Astrocyte (in vitro differentiated cells and primary cell): ENCODE measurements around the gene LSM7. TPM values are rescaled to one million over a fixed set of nuclear protein-coding genes. Genes with fewer than 3 reads are reported as not detected.

Source experiments
- DNase-seq: peaks from one replicate; pipeline ENCODE4 v3.0.0-alpha.2; 2010; ENCODE audit warnings: low read depth
- FAIRE-seq: peaks from 2 replicates; lab custom pipeline; 2011; peaks lifted over from hg19 to GRCh38; lab: Jason Lieb, UNC
- H2AFZ ChIP-seq: 2 replicates; pipeline ENCODE4 v1.6.0; 2012; ENCODE audit warnings: low read depth, low read length, inconsistent platforms
- H3K27ac ChIP-seq: 2 replicates; pipeline ENCODE4 v1.5.1; 2011; ENCODE audit warnings: low read depth, low read length, inconsistent platforms
- H3K27me3 ChIP-seq: 2 replicates; pipeline ENCODE4 v1.6.0; 2011; ENCODE audit warnings: low read length, inconsistent platforms; ENCODE audit not compliant: insufficient read depth
- H3K36me3 ChIP-seq: 2 replicates; pipeline ENCODE4 v1.5.1; 2011; ENCODE audit warnings: low read length, inconsistent platforms; ENCODE audit not compliant: insufficient read depth
- H3K4me1 ChIP-seq: 2 replicates; pipeline ENCODE4 v1.5.1; 2011; ENCODE audit warnings: low read length, inconsistent platforms; ENCODE audit not compliant: insufficient read depth
- H3K4me2 ChIP-seq: 2 replicates; pipeline ENCODE4 v1.6.0; 2012; ENCODE audit warnings: low read length, inconsistent platforms
- H3K4me3 ChIP-seq: 2 replicates; pipeline ENCODE4 v1.5.1; 2011; ENCODE audit warnings: low read depth, mild to moderate bottlenecking, low read length, inconsistent platforms; ENCODE audit not compliant: insufficient read depth
- H3K79me2 ChIP-seq: 2 replicates; pipeline ENCODE4 v1.6.0; 2012; ENCODE audit warnings: mild to moderate bottlenecking, low read length, inconsistent platforms; ENCODE audit not compliant: insufficient read depth
- H3K9ac ChIP-seq: 2 replicates; pipeline ENCODE4 v1.6.0; 2012; ENCODE audit warnings: mild to moderate bottlenecking, low read length, inconsistent platforms
- H3K9me3 ChIP-seq: 2 replicates; pipeline ENCODE4 v1.5.1; 2012; ENCODE audit warnings: low read depth, mild to moderate bottlenecking, low read length, inconsistent platforms; ENCODE audit not compliant: insufficient read depth
- H4K20me1 ChIP-seq: 2 replicates; pipeline ENCODE4 v1.6.0; 2012; ENCODE audit warnings: low read length, inconsistent platforms; ENCODE audit not compliant: insufficient read depth
- H3K27ac Mint-ChIP-seq: one replicate; pipeline ENCODE4 v1.8.0; 2021; ENCODE audit warnings: mild to moderate bottlenecking, mixed read lengths; ENCODE audit not compliant: unreplicated experiment
- H3K27me3 Mint-ChIP-seq: one replicate; pipeline ENCODE4 v1.8.0; 2021; ENCODE audit warnings: low read depth, mixed read lengths; ENCODE audit not compliant: unreplicated experiment
- H3K36me3 Mint-ChIP-seq: one replicate; pipeline ENCODE4 v1.8.0; 2021; ENCODE audit warnings: low read depth, mixed read lengths; ENCODE audit not compliant: unreplicated experiment
- H3K4me1 Mint-ChIP-seq: one replicate; pipeline ENCODE4 v1.8.0; 2021; ENCODE audit warnings: low read depth, mixed read lengths; ENCODE audit not compliant: unreplicated experiment
- H3K4me3 Mint-ChIP-seq: one replicate; pipeline ENCODE4 v1.8.0; 2021; ENCODE audit warnings: mild to moderate bottlenecking, moderate library complexity, mixed read lengths; ENCODE audit not compliant: unreplicated experiment
- H3K9me3 Mint-ChIP-seq: one replicate; pipeline ENCODE4 v1.8.0; 2021; ENCODE audit warnings: mild to moderate bottlenecking, mixed read lengths; ENCODE audit not compliant: unreplicated experiment
- CTCF ChIP-seq: IDR thresholded peaks from 2 replicates; pipeline ENCODE4 v1.5.1; 2011; ENCODE audit warnings: low read depth, mild to moderate bottlenecking, inconsistent platforms, low read length, moderate library complexity; ENCODE audit not compliant: insufficient read depth
- EZH2 ChIP-seq: IDR thresholded peaks from 2 replicates; pipeline ENCODE4 v1.6.1; 2012; ENCODE audit warnings: mild to moderate bottlenecking, low read length, inconsistent platforms; ENCODE audit not compliant: insufficient read depth
- total RNA-seq: library from RNA; stranded (reverse); gene quantifications from 2 replicates; pipeline ENCODE4 v1.2.1, GENCODE V29; 2021

The LSM7 gene
- total RNA-seq, 1 donor from 2014 or later: 91.4 TPM

GRCh38 chr19:2291185-2291751, 37.1 kb downstream of the LSM7 start:
- peaks cover 4% of the 10 kb centered on the region for H3K36me3 Mint-ChIP-seq
- TF ChIP-seq EZH2: peak; percentile 64
- no peak for TF ChIP-seq CTCF

GRCh38 chr19:2290441-2291184, 37.8 kb downstream of the LSM7 start:
- no peak overlapping the region for H3K27ac Mint-ChIP-seq
- H3K4me3 ChIP-seq: no peak overlapping the region
- TF ChIP-seq EZH2: peak; percentile 70
- no peak for TF ChIP-seq CTCF
- no peak for DNase-seq
- peak overlapping the region; percentile 69 for H3K4me2 ChIP-seq
- H3K27me3 ChIP-seq: peaks cover 54% of the 10 kb centered on the region
- no peaks in the 10 kb centered on the region for H3K9me3 Mint-ChIP-seq
- peak overlapping the region; percentile 47 for H2AFZ ChIP-seq
- peaks cover 47% of the 10 kb centered on the region for H4K20me1 ChIP-seq
- peaks cover 4% of the 10 kb centered on the region for H3K36me3 Mint-ChIP-seq
- no peak overlapping the region for H3K27ac ChIP-seq
- no peaks in the 10 kb centered on the region for H3K4me1 Mint-ChIP-seq
- peaks cover 15% of the 10 kb centered on the region for H3K4me1 ChIP-seq
- FAIRE-seq: no peak
- H3K79me2 ChIP-seq: no peaks in the 10 kb centered on the region
- peaks cover 63% of the 10 kb centered on the region for H3K27me3 Mint-ChIP-seq
- H3K9me3 ChIP-seq: no peaks in the 10 kb centered on the region
- no peaks in the 10 kb centered on the region for H3K36me3 ChIP-seq
- no peak overlapping the region for H3K9ac ChIP-seq
- no peak overlapping the region for H3K4me3 Mint-ChIP-seq

More at GRCh38 chr19:2291185-2291751, 37.1 kb downstream of the LSM7 start:
- Histone ChIP-seq H3K4me2 (peak overlapping the region; percentile 69), H3K27ac (no peak overlapping the region), H3K4me1 (peaks cover 15% of the 10 kb centered on the region), H3K9me3 (no peaks in the 10 kb centered on the region), H3K27me3 (peaks cover 54% of the 10 kb centered on the region), H3K4me3 (peak overlapping the region; percentile 5), H4K20me1 (peaks cover 42% of the 10 kb centered on the region), H3K9ac (no peak overlapping the region), H3K79me2 (no peaks in the 10 kb centered on the region), H2AFZ (peak overlapping the region; percentile 34), H3K36me3 (no peaks in the 10 kb centered on the region)
- H3K4me1 Mint-ChIP-seq: no peaks in the 10 kb centered on the region
- DNase-seq: no peak
- no peaks in the 10 kb centered on the region for H3K9me3 Mint-ChIP-seq
- H3K27me3 Mint-ChIP-seq: peaks cover 62% of the 10 kb centered on the region
- no peak overlapping the region for H3K27ac Mint-ChIP-seq
- H3K4me3 Mint-ChIP-seq: no peak overlapping the region
- FAIRE-seq: no peak
